Parathyroid adenoma (tissue), 2 donors: ENCODE results near the gene CDC23.
"Not testable (repeated sequence)": the region's sequence is repeated elsewhere in the genome, so short reads cannot be mapped to it uniquely, and the experiment has no call there.

Experiments used
- H2AFZ ChIP-seq: fragments of 300-600 bp; sonication (generic); one replicate; pipeline ENCODE4 v1.7.0; 2017; ENCODE audit warnings: antibody characterized with exemption, mild to moderate bottlenecking
- H3K27ac ChIP-seq: fragments of 300-600 bp; sonication (generic); one replicate; pipeline ENCODE4 v1.7.0; 2017
- H3K27me3 ChIP-seq: fragments of 300-600 bp; sonication (generic); one replicate; pipeline ENCODE4 v1.7.0; 2017; ENCODE audit warnings: low read length; ENCODE audit not compliant: control insufficient read depth, insufficient read depth
- H3K36me3 ChIP-seq: fragments of 300-600 bp; sonication (generic); one replicate; pipeline ENCODE4 v1.7.0; 2017; ENCODE audit warnings: low read length; ENCODE audit not compliant: control insufficient read depth, insufficient read depth
- H3K4me1 ChIP-seq: fragments of 300-600 bp; sonication (generic); one replicate; pipeline ENCODE4 v1.7.0; 2017; ENCODE audit warnings: control low read depth
- H3K4me2 ChIP-seq: fragments of 300-600 bp; sonication (generic); one replicate; pipeline ENCODE4 v1.7.0; 2017; ENCODE audit warnings: low read length
- H3K4me3 ChIP-seq: fragments of 300-600 bp; sonication (generic); one replicate; pipeline ENCODE4 v1.7.0; 2017; ENCODE audit warnings: low read depth, low read length
- H3K79me2 ChIP-seq: fragments of 300-600 bp; sonication (generic); one replicate; pipeline ENCODE4 v1.7.0; 2017; ENCODE audit warnings: control low read depth
- H3K9ac ChIP-seq: fragments of 300-600 bp; sonication (generic); one replicate; pipeline ENCODE4 v1.7.0; 2017; ENCODE audit warnings: mild to moderate bottlenecking
- H3K9me3 ChIP-seq: fragments of 300-600 bp; sonication (generic); one replicate; pipeline ENCODE4 v1.7.0; 2017; ENCODE audit warnings: low read length; ENCODE audit not compliant: control insufficient read depth
- CTCF ChIP-seq: fragments of 300-600 bp; sonication (generic); IDR thresholded peaks from one replicate; pipeline ENCODE4 v1.7.0; 2017; ENCODE audit warnings: antibody characterized with exemption, mild to moderate bottlenecking
- donor health status: primary hyperparathyroidism.

CDC23 gene

DNA sequence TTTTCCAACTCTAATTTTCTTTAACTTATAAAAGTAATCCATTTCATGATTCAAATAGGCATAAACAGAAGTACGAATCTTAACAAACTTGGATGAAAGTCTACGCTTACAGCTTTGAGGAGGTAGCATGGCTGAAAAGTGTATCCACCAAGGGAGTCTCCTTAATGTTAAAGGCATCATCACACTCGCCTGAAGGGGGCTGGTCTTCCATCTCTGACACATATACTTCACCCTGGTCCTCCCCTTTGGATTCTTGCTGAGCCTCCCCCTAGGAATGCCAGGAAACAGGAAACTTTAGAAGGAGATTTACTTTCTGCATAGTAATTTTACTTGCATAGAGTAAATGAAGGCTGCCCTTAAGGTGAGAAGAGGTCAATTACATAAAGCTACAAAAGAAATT, 63.6 kb downstream of the CDC23 start:
- H3K79me2 ChIP-seq = no peaks in the 10 kb centered on the region
- no peak overlapping the region for H3K9ac ChIP-seq
- H2AFZ ChIP-seq = no peak overlapping the region
- H3K27me3 ChIP-seq = no peaks in the 10 kb centered on the region
- no peaks in the 10 kb centered on the region for H3K36me3 ChIP-seq
- H3K4me1 ChIP-seq = no peaks in the 10 kb centered on the region
- H3K9me3 ChIP-seq = no peaks in the 10 kb centered on the region
- no peak overlapping the region for H3K4me3 ChIP-seq
- no peak overlapping the region for H3K27ac ChIP-seq
- no peak for TF ChIP-seq CTCF
- no peak overlapping the region for H3K4me2 ChIP-seq

GRCh38 chr5:138148811-138149210, 64.3 kb downstream of the CDC23 start:
- no peaks in the 10 kb centered on the region for H3K9me3 ChIP-seq
- H3K27me3 ChIP-seq = no peaks in the 10 kb centered on the region
- no peaks in the 10 kb centered on the region for H3K79me2 ChIP-seq
- H3K27ac ChIP-seq = no peak overlapping the region
- no peak overlapping the region for H3K4me2 ChIP-seq
- TF ChIP-seq CTCF = no peak
- H3K4me1 ChIP-seq = no peaks in the 10 kb centered on the region
- no peak overlapping the region for H3K4me3 ChIP-seq
- H3K36me3 ChIP-seq = no peaks in the 10 kb centered on the region
- no peak overlapping the region for H3K9ac ChIP-seq
- H2AFZ ChIP-seq = no peak overlapping the region

DNA sequence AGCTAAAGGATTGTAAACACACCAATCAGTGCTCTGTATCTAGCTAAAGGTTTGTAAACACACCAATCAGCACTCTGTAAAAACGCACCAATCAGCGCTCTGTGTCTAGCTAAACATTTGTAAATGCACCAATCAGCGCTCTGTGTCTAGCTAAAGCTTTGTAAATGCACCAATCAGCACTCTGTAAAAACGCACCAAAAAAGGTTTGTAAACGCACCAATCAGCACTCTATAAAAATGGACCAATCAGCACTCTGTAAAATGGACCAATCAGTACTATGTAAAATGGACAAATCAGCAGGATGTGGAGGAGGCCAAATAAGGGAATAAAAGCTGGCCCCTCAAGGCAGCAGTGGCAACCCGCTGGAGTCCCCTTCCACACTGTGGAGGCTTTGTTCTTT, 69.5 kb downstream of the CDC23 start:
- not testable (repeated sequence) for H3K9ac ChIP-seq, H3K4me1 ChIP-seq, H3K9me3 ChIP-seq, H3K27ac ChIP-seq, H3K27me3 ChIP-seq, H3K4me3 ChIP-seq, H3K4me2 ChIP-seq, H3K36me3 ChIP-seq, H3K79me2 ChIP-seq, H2AFZ ChIP-seq

DNA sequence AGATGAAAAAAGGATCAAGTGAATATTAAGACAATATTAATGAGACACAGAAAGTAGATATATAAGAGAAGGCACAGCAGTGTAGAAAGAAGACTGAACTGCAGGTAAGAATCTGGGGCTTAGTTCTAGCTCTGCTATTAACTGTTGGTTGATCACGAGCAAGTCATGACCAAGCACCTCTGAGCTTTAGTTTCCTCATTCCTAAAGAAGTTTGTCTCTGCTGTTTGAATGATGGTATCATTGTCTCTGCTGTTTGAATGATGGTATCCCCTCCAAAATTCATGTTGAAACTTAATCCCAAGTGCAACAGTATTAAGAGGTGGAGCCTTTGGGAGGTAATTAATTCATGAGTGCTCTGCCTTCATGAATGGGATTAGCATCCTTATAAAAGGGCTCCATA, 71.4 kb downstream of the CDC23 start:
- H3K27me3 ChIP-seq = no peaks in the 10 kb centered on the region
- no peak overlapping the region for H3K4me3 ChIP-seq
- H3K36me3 ChIP-seq = no peaks in the 10 kb centered on the region
- H3K9ac ChIP-seq = no peak overlapping the region
- H3K27ac ChIP-seq = no peak overlapping the region
- H2AFZ ChIP-seq = no peak overlapping the region
- no peak overlapping the region for H3K4me2 ChIP-seq
- H3K9me3 ChIP-seq = no peaks in the 10 kb centered on the region
- no peaks in the 10 kb centered on the region for H3K79me2 ChIP-seq
- TF ChIP-seq CTCF = no peak
- H3K4me1 ChIP-seq = peaks cover 2% of the 10 kb centered on the region

DNA sequence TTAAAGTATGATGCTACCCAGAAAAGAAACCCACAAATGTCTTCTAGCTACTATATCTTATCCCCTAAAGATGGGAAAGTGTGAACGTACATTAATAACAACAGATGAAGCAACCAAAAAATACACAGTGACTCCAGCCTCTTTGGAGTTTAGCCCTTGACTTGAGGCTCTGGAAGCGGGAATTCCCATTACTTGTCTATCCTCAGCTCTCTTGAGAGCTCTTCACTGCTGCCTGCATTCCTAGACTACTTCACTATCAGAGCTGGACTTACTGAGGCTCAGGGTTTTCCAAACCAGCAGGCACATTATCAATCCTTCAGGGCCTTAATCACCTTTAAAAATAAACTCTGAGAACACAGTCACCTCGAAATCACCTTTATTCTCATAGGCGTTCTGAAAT, 72.9 kb downstream of the CDC23 start:
- Histone ChIP-seq H3K27me3 (no peaks in the 10 kb centered on the region), H3K9me3 (no peaks in the 10 kb centered on the region), H3K79me2 (no peaks in the 10 kb centered on the region), H3K4me1 (peaks cover 2% of the 10 kb centered on the region), H3K27ac (no peak overlapping the region), H3K9ac (no peak overlapping the region), H2AFZ (no peak overlapping the region), H3K36me3 (no peaks in the 10 kb centered on the region), H3K4me3 (no peak overlapping the region), H3K4me2 (no peak overlapping the region)
- no peak for TF ChIP-seq CTCF
